K562 (cell line): ENCODE data around the gene SAMD14. TPM values are rescaled to one million over a fixed set of nuclear protein-coding genes. Genes with fewer than 3 reads are reported as not detected.
A peak's percentile ranks its signal among the peaks of the same experiment; 100 is the strongest.

Experiments
- ARID1B ChIP-seq: fragments of 450-650 bp; IDR thresholded peaks from 2 replicates; pipeline ENCODE4 v1.6.1; 2016; ENCODE audit warnings: antibody characterized with exemption, mild to moderate bottlenecking, inconsistent platforms
- CEBPG ChIP-seq, 3 experiments: fragments of 200-800 bp in 1 of 3; sonication (Bioruptor generic) in 1 of 3; sonication (generic) in 1 of 3; formaldehyde crosslinking in 1 of 3; IDR thresholded peaks in 2 of 3; conservative IDR thresholded peaks in 1 of 3; 2 replicates each; pipeline versions ENCODE4 v1.6.1 to v1.8.0; 2016 to 2022; ENCODE audit warnings: missing compliant biosample characterization in 2 of 3, missing genetic modification characterization in 2 of 3, mild to moderate bottlenecking in 1 of 3, missing genetic modification reagents in 1 of 3
- ETS2 ChIP-seq: IDR thresholded peaks from 2 replicates; pipeline ENCODE4 v1.6.1; 2016; ENCODE audit warnings: borderline replicate concordance, missing genetic modification characterization, mild to moderate bottlenecking, moderate library complexity, missing compliant biosample characterization; ENCODE audit not compliant: poor library complexity, severe bottlenecking
- FOXP1 ChIP-seq: sonication (generic); formaldehyde crosslinking; IDR thresholded peaks from 2 replicates; pipeline ENCODE4 v1.8.0; 2022; ENCODE audit warnings: mild to moderate bottlenecking, missing genetic modification reagents
- HNRNPLL ChIP-seq: fragments of 200-400 bp; formaldehyde crosslinking; IDR thresholded peaks from 2 replicates; pipeline ENCODE4 v1.6.1; 2017; ENCODE audit warnings: low read length, low read depth, mild to moderate bottlenecking; ENCODE audit not compliant: poor library complexity, severe bottlenecking
- NCOA1 ChIP-seq: fragments of 450-650 bp; IDR thresholded peaks from 2 replicates; pipeline ENCODE4 v1.6.1; 2016; ENCODE audit warnings: low read depth
- NR4A1 ChIP-seq, 2 experiments: fragments of 250-450 bp in 1 of 2; fragments of 450-650 bp in 1 of 2; sonication (Bioruptor Pico) in 1 of 2; IDR thresholded peaks; 2 replicates each; pipeline versions ENCODE4 v1.4.0 to v1.6.1; 2016 to 2020; ENCODE audit warnings: mild to moderate bottlenecking in 2 of 2, missing compliant biosample characterization in 1 of 2, missing genetic modification characterization in 1 of 2, moderate library complexity in 1 of 2
- PHF21A ChIP-seq: fragments of 450-650 bp; IDR thresholded peaks from 2 replicates; pipeline ENCODE4 v1.6.1; 2017; ENCODE audit warnings: low read depth, borderline replicate concordance
- PRMT5 ChIP-seq: sonication (generic); formaldehyde crosslinking; IDR thresholded peaks from 2 replicates; pipeline ENCODE4 v1.5.0; 2020; ENCODE audit warnings: missing genetic modification reagents
- SRSF9 ChIP-seq: fragments of 200-400 bp; formaldehyde crosslinking; IDR thresholded peaks from 2 replicates; pipeline ENCODE4 v1.6.1; 2017; ENCODE audit warnings: low read depth, low read length, borderline replicate concordance
- STAT5A ChIP-seq: IDR thresholded peaks from 2 replicates; pipeline ENCODE4 v1.6.1; 2012; ENCODE audit warnings: low read length, inconsistent platforms, borderline replicate concordance
- TSC22D4 ChIP-seq: fragments of 450-650 bp; IDR thresholded peaks from 2 replicates; pipeline ENCODE4 v1.6.1; 2016; ENCODE audit warnings: missing genetic modification characterization, missing biosample characterization, control low read depth
- ZC3H11A ChIP-seq: IDR thresholded peaks from 2 replicates; pipeline ENCODE4 v1.6.1; 2012; ENCODE audit warnings: low read depth, low read length, improper control_type of control experiment
- ZNF134 ChIP-seq: fragments of 250-450 bp; sonication (Bioruptor Pico); conservative IDR thresholded peaks from 2 replicates; pipeline ENCODE4 v1.4.0; 2020
- polyA plus RNA-seq, 8 experiments: library from polyadenylated mRNA; depleted of rRNA in 4 of 8; stranded (reverse) in 5 of 8; unstranded in 3 of 8; fragments of >200 nt; fragmentation: Nextera tagmentation in 2 of 8; fragmentation: Illumina TruSeq in 1 of 8; extraction: Ambion mirVana in 2 of 8; extraction: Trizol in 1 of 8; gene quantifications; 2 replicates each; pipeline versions ENCODE4 v1.2.1 to v1.2.3, GENCODE V29; 2011 to 2014; ENCODE audit warnings: inconsistent platforms in 1 of 8, missing spikeins in 1 of 8
- total RNA-seq, 7 experiments: library from RNA; depleted of rRNA in 6 of 7; stranded (reverse); fragments of >200 nt in 6 of 7; fragmentation: Illumina TruSeq in 2 of 7; extraction: Trizol in 2 of 7; gene quantifications; 2 replicates each; pipeline versions ENCODE4 v1.2.1 to v1.2.3, GENCODE V29; 2011 to 2021; ENCODE audit warnings: low replicate concordance in 1 of 7
- TF ChIP-seq, protein P1 (sequence below): sonication (generic); formaldehyde crosslinking; IDR thresholded peaks from 2 replicates; pipeline ENCODE4 v1.8.0; 2022; ENCODE audit warnings: missing genetic modification reagents, mild to moderate bottlenecking, moderate library complexity, borderline replicate concordance
- TF ChIP-seq, protein P2 (sequence below): sonication (generic); formaldehyde crosslinking; IDR thresholded peaks from 2 replicates; pipeline ENCODE4 v1.9.0; 2022; ENCODE audit warnings: mild to moderate bottlenecking, missing genetic modification reagents
- TF ChIP-seq, protein P3 (sequence below): fragments of 250-450 bp; sonication (Bioruptor Pico); IDR thresholded peaks from 2 replicates; pipeline ENCODE4 v1.5.0; 2020; ENCODE audit warnings: mild to moderate bottlenecking, borderline replicate concordance
- TF ChIP-seq, protein P4 (sequence below): fragments of 250-450 bp; sonication (Bioruptor Pico); IDR thresholded peaks from 2 replicates; pipeline ENCODE4 v1.8.0; 2021; ENCODE audit warnings: moderate library complexity, mild to moderate bottlenecking, inconsistent platforms
- TF ChIP-seq, protein P5 (sequence below): fragments of 450-650 bp; formaldehyde crosslinking; IDR thresholded peaks from 2 replicates; pipeline ENCODE4 v1.4.0; 2020; ENCODE audit warnings: mild to moderate bottlenecking, moderate library complexity

Gene SAMD14
- total and polyA plus RNA-seq, 9 of the 15 experiments (the other 6 are each of a cell fraction or from before 2014, with no cell fraction given) = 0.04 to 0.07 TPM; not detected in 7

DNA sequence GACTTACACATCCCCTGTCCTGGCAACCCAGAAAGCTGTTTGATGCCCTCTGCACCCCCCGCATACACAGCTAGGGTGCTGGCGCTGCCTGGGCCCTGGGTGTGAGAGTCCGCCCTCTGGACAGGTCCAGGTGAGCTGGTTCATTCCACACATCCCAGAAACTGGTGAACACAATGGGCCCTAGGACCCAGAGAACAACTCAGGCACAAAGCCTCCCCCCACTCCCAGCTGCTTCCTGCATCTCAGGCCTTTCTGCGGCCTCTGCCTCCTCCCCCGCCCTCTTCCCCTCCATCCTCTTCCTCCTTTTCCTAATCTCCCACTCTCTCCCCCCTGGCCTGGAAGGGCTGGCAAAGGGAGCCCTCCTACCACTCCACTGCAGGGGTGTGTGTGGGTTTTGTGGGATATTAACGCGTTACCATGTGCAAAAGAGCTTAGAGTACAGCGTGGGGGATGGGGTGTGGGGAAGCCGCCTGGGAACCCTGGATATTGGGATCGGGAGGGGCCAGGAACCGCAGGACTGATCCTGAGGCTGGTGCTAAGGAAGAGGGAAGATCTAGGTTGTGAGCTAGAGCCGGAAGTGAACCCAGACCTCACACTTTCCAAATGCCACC, 22.1 kb upstream of the SAMD14 start (continued):
- TF ChIP-seq, protein P1, sequence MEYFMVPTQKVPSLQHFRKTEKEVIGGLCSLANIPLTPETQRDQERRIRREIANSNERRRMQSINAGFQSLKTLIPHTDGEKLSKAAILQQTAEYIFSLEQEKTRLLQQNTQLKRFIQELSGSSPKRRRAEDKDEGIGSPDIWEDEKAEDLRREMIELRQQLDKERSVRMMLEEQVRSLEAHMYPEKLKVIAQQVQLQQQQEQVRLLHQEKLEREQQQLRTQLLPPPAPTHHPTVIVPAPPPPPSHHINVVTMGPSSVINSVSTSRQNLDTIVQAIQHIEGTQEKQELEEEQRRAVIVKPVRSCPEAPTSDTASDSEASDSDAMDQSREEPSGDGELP = peak; percentile 99
- TF ChIP-seq NR4A1 (CRISPR knock-in tag; IDR thresholded peaks at IDR 0.05) (no peak), NR4A1 (tag; IDR thresholded peaks at IDR 0.05) (no peak), FOXP1 (CRISPR knock-in tag) (no peak), ZNF134 (CRISPR knock-in tag) (no peak), HNRNPLL (no peak), ARID1B (peak; percentile 81), ETS2 (tag) (no peak), STAT5A (no peak), CEBPG (CRISPR knock-in tag; IDR thresholded peaks at IDR 0.05) (no peak), CEBPG (tag; conservative IDR thresholded peaks at IDR 0.05 in 1 of 2, IDR thresholded peaks at IDR 0.05 in 1 of 2) (no peak), PRMT5 (CRISPR knock-in tag) (no peak), NCOA1 (peak; percentile 39; the same call in 1 of the 2 replicates), ZC3H11A (peak; percentile 50; the same call in 1 of the 2 replicates), TSC22D4 (tag) (no peak), PHF21A (0 out of 2 replicates have a peak, but pooled peaks have one; percentile 9), SRSF9 (no peak)
- TF ChIP-seq, protein P2, sequence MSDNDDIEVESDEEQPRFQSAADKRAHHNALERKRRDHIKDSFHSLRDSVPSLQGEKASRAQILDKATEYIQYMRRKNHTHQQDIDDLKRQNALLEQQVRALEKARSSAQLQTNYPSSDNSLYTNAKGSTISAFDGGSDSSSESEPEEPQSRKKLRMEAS = peak; percentile 54; the same call in 1 of the 2 replicates
- TF ChIP-seq, protein P3, sequence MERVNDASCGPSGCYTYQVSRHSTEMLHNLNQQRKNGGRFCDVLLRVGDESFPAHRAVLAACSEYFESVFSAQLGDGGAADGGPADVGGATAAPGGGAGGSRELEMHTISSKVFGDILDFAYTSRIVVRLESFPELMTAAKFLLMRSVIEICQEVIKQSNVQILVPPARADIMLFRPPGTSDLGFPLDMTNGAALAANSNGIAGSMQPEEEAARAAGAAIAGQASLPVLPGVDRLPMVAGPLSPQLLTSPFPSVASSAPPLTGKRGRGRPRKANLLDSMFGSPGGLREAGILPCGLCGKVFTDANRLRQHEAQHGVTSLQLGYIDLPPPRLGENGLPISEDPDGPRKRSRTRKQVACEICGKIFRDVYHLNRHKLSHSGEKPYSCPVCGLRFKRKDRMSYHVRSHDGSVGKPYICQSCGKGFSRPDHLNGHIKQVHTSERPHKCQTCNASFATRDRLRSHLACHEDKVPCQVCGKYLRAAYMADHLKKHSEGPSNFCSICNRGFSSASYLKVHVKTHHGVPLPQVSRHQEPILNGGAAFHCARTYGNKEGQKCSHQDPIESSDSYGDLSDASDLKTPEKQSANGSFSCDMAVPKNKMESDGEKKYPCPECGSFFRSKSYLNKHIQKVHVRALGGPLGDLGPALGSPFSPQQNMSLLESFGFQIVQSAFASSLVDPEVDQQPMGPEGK (CRISPR knock-in tag) = no peak
- TF ChIP-seq, protein P4, sequence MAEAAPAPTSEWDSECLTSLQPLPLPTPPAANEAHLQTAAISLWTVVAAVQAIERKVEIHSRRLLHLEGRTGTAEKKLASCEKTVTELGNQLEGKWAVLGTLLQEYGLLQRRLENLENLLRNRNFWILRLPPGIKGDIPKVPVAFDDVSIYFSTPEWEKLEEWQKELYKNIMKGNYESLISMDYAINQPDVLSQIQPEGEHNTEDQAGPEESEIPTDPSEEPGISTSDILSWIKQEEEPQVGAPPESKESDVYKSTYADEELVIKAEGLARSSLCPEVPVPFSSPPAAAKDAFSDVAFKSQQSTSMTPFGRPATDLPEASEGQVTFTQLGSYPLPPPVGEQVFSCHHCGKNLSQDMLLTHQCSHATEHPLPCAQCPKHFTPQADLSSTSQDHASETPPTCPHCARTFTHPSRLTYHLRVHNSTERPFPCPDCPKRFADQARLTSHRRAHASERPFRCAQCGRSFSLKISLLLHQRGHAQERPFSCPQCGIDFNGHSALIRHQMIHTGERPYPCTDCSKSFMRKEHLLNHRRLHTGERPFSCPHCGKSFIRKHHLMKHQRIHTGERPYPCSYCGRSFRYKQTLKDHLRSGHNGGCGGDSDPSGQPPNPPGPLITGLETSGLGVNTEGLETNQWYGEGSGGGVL (CRISPR knock-in tag) = no peak
- TF ChIP-seq, protein P5, sequence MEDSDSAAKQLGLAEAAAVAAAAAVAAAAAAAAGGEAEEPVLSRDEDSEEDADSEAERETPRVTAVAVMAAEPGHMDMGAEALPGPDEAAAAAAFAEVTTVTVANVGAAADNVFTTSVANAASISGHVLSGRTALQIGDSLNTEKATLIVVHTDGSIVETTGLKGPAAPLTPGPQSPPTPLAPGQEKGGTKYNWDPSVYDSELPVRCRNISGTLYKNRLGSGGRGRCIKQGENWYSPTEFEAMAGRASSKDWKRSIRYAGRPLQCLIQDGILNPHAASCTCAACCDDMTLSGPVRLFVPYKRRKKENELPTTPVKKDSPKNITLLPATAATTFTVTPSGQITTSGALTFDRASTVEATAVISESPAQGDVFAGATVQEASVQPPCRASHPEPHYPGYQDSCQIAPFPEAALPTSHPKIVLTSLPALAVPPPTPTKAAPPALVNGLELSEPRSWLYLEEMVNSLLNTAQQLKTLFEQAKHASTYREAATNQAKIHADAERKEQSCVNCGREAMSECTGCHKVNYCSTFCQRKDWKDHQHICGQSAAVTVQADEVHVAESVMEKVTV (CRISPR knock-in tag) = no peak
